Measurements from ENCODE around the gene LSM14A. TPM values are rescaled to one million over a fixed set of nuclear protein-coding genes. Genes with fewer than 3 reads are reported as not detected.

Gene LSM14A
- total RNA-seq, 2 experiments from 2014 or later, result 87.9 to 102 TPM

- Mint-ChIP-seq H3K27ac (peak within 1 kb of the TSS; percentile 94), H3K27me3 (ENCODE audit: low read depth) (no peaks in the 10 kb centered on the region), H3K4me1 (ENCODE audit: low read depth) (peaks cover 33% of the 10 kb centered on the region), H3K9me3 (no peaks in the 10 kb centered on the region), H3K4me3 (peak within 1 kb of the TSS; percentile 94), H3K36me3 (ENCODE audit: low read depth) (no peaks in the 10 kb centered on the region)
- CTCF ChIA-PET, result no interaction called here
- DNase-seq, result peak; percentile 90
- intact Hi-C loops (cut with micrococcal nuclease), result loop anchor here (1.0 kb wide), 2 partner anchors 16 to 21 kb away; no protein-coding TSS in a partner anchor
Observed at GRCh38 chr19:34254046-34254697, 81.9 kb downstream of the LSM14A start, which contains the start of gene GARRE1. Gene GARRE1, plus strand, starts transcription at chr19:34254554. Its CDS starts 45,920 bp downstream, at chr19:34300474.

GRCh38 chr19:34254698-34255432, 82.6 kb downstream of the LSM14A start:
- H3K36me3 Mint-ChIP-seq (ENCODE audit: low read depth), result peaks cover 1% of the 10 kb centered on the region
- intact Hi-C loops (cut with micrococcal nuclease), result loop anchor here (1.0 to 5.0 kb wide), 4 partner anchors 15 to 97 kb away; no protein-coding TSS in a partner anchor
- peak; percentile 27 for DNase-seq
- no peaks in the 10 kb centered on the region for H3K9me3 Mint-ChIP-seq
- peaks cover 40% of the 10 kb centered on the region for H3K4me1 Mint-ChIP-seq (ENCODE audit: low read depth)
- peak overlapping the region; percentile 69 for H3K4me3 Mint-ChIP-seq
- CTCF ChIA-PET, result no interaction called here
- H3K27me3 Mint-ChIP-seq (ENCODE audit: low read depth), result no peaks in the 10 kb centered on the region
- H3K27ac Mint-ChIP-seq, result peak overlapping the region; percentile 7

- peaks cover 43% of the 10 kb centered on the region for H3K4me1 Mint-ChIP-seq (ENCODE audit: low read depth)
- H3K9me3 Mint-ChIP-seq, result no peaks in the 10 kb centered on the region
- peaks cover 2% of the 10 kb centered on the region for H3K36me3 Mint-ChIP-seq (ENCODE audit: low read depth)
- H3K4me3 Mint-ChIP-seq, result peak overlapping the region; percentile 69
- no peaks in the 10 kb centered on the region for H3K27me3 Mint-ChIP-seq (ENCODE audit: low read depth)
- intact Hi-C loops (cut with micrococcal nuclease), result loop anchor here (1.0 to 5.0 kb wide), 2 partner anchors 81 to 97 kb away; no protein-coding TSS in a partner anchor
- CTCF ChIA-PET, result no interaction called here
- no peak for DNase-seq
- H3K27ac Mint-ChIP-seq, result peak overlapping the region; percentile 7
Observed at GRCh38 chr19:34255546-34255945, 83.2 kb downstream of the LSM14A start.

- intact Hi-C loops (cut with micrococcal nuclease), result loop anchor here (5.0 kb wide), 1 partner anchor 95 kb away; no protein-coding TSS in a partner anchor
Observed at GRCh38 chr19:34256835-34257558, 84.7 kb downstream of the LSM14A start.

GRCh38 chr19:34257559-34257924, 85.2 kb downstream of the LSM14A start:
- CTCF ChIA-PET, result no interaction called here
- H3K4me1 Mint-ChIP-seq (ENCODE audit: low read depth), result peaks cover 54% of the 10 kb centered on the region
- no peaks in the 10 kb centered on the region for H3K27me3 Mint-ChIP-seq (ENCODE audit: low read depth)
- intact Hi-C loops (cut with micrococcal nuclease), result loop anchor here (5.0 kb wide), 1 partner anchor 95 kb away; no protein-coding TSS in a partner anchor
- DNase-seq, result no peak
- no peak overlapping the region for H3K4me3 Mint-ChIP-seq
- no peaks in the 10 kb centered on the region for H3K9me3 Mint-ChIP-seq
- H3K36me3 Mint-ChIP-seq (ENCODE audit: low read depth), result peaks cover 2% of the 10 kb centered on the region
- no peak overlapping the region for H3K27ac Mint-ChIP-seq

More at GRCh38 chr19:34256835-34257558, 84.7 kb downstream of the LSM14A start:
- Mint-ChIP-seq H3K27me3 (ENCODE audit: low read depth) (no peaks in the 10 kb centered on the region), H3K4me3 (no peak overlapping the region), H3K27ac (no peak overlapping the region), H3K9me3 (no peaks in the 10 kb centered on the region), H3K36me3 (ENCODE audit: low read depth) (peaks cover 2% of the 10 kb centered on the region), H3K4me1 (ENCODE audit: low read depth) (peaks cover 54% of the 10 kb centered on the region)
- no peak for DNase-seq
- CTCF ChIA-PET, result no interaction called here

GRCh38 chr19:34259367-34260095, 87.2 kb downstream of the LSM14A start:
- Mint-ChIP-seq H3K27me3 (ENCODE audit: low read depth) (no peaks in the 10 kb centered on the region), H3K4me1 (ENCODE audit: low read depth) (peaks cover 55% of the 10 kb centered on the region), H3K36me3 (ENCODE audit: low read depth) (peaks cover 2% of the 10 kb centered on the region), H3K9me3 (no peaks in the 10 kb centered on the region), H3K4me3 (no peak overlapping the region), H3K27ac (no peak overlapping the region)
- CTCF ChIA-PET, result no interaction called here
- DNase-seq, result no peak
- intact Hi-C loops (cut with micrococcal nuclease), result loop anchor here (5.0 kb wide), 1 partner anchor 93 kb away; no protein-coding TSS in a partner anchor

GRCh38 chr19:34260771-34261173, 88.5 kb downstream of the LSM14A start:
- H3K9me3 Mint-ChIP-seq, result no peaks in the 10 kb centered on the region

GRCh38 chr19:34261334-34262109, 89.2 kb downstream of the LSM14A start:
- Mint-ChIP-seq H3K36me3 (ENCODE audit: low read depth) (peaks cover 2% of the 10 kb centered on the region), H3K4me3 (no peak overlapping the region), H3K27me3 (ENCODE audit: low read depth) (no peaks in the 10 kb centered on the region), H3K4me1 (ENCODE audit: low read depth) (peaks cover 65% of the 10 kb centered on the region), H3K9me3 (no peaks in the 10 kb centered on the region), H3K27ac (no peak overlapping the region)
- no peak for DNase-seq
- CTCF ChIA-PET, result interaction anchor here (0.8 to 2.3 kb wide), 7 partner anchors 12 to 169 kb away, joined by 3 to 6 read pairs (median 4); no protein-coding TSS in a partner anchor
- intact Hi-C loops (cut with micrococcal nuclease), result no loop called here

More at GRCh38 chr19:34260771-34261173, 88.5 kb downstream of the LSM14A start:
- no peak for DNase-seq
- CTCF ChIA-PET, result interaction anchor here (1.2 kb wide), 2 partner anchors 16 to 170 kb away, joined by 4 read pairs; no protein-coding TSS in a partner anchor
- Mint-ChIP-seq H3K27me3 (ENCODE audit: low read depth) (no peaks in the 10 kb centered on the region), H3K4me1 (ENCODE audit: low read depth) (peaks cover 63% of the 10 kb centered on the region), H3K4me3 (no peak overlapping the region), H3K27ac (no peak overlapping the region), H3K36me3 (ENCODE audit: low read depth) (peaks cover 2% of the 10 kb centered on the region)
- intact Hi-C loops (cut with micrococcal nuclease), result no loop called here

GRCh38 chr19:34263745-34264237, 91.5 kb downstream of the LSM14A start:
- no peak for DNase-seq
- peaks cover 2% of the 10 kb centered on the region for H3K36me3 Mint-ChIP-seq (ENCODE audit: low read depth)
- H3K27ac Mint-ChIP-seq, result no peak overlapping the region
- peaks cover 57% of the 10 kb centered on the region for H3K4me1 Mint-ChIP-seq (ENCODE audit: low read depth)
- H3K4me3 Mint-ChIP-seq, result no peak overlapping the region
- no peaks in the 10 kb centered on the region for H3K27me3 Mint-ChIP-seq (ENCODE audit: low read depth)
- intact Hi-C loops (cut with micrococcal nuclease), result no loop called here
- CTCF ChIA-PET, result interaction anchor here (0.8 to 2.3 kb wide), 2 partner anchors 72 to 82 kb away, joined by 3 to 6 read pairs; no protein-coding TSS in a partner anchor
- no peaks in the 10 kb centered on the region for H3K9me3 Mint-ChIP-seq

GRCh38 chr19:34265221-34265650, 92.9 kb downstream of the LSM14A start:
- H3K4me3 Mint-ChIP-seq, result no peak overlapping the region
- CTCF ChIA-PET, result no interaction called here
- intact Hi-C loops (cut with micrococcal nuclease), result no loop called here
- peaks cover 59% of the 10 kb centered on the region for H3K4me1 Mint-ChIP-seq (ENCODE audit: low read depth)
- H3K27me3 Mint-ChIP-seq (ENCODE audit: low read depth), result no peaks in the 10 kb centered on the region
- peak overlapping the region; percentile 31 for H3K27ac Mint-ChIP-seq
- DNase-seq, result no peak
- no peaks in the 10 kb centered on the region for H3K9me3 Mint-ChIP-seq
- no peaks in the 10 kb centered on the region for H3K36me3 Mint-ChIP-seq (ENCODE audit: low read depth)

GRCh38 chr19:34269081-34269480, 96.8 kb downstream of the LSM14A start:
- Mint-ChIP-seq H3K4me3 (peak overlapping the region; percentile 53), H3K4me1 (ENCODE audit: low read depth) (peaks cover 69% of the 10 kb centered on the region), H3K27me3 (ENCODE audit: low read depth) (no peaks in the 10 kb centered on the region), H3K27ac (peak overlapping the region; percentile 87), H3K9me3 (no peaks in the 10 kb centered on the region), H3K36me3 (ENCODE audit: low read depth) (no peaks in the 10 kb centered on the region)
- intact Hi-C loops (cut with micrococcal nuclease), result no loop called here
- CTCF ChIA-PET, result interaction anchor here (1.0 to 4.2 kb wide), 2 partner anchors 36 to 77 kb away, joined by 3 to 14 read pairs; no protein-coding TSS in a partner anchor
- DNase-seq, result peak; percentile 46

Measured in activated naive CD4-positive, alpha-beta T cell treated with anti-CD3 and anti-CD28 coated beads for 36 hours (primary cell).